Pons (tissue), 1 donor: ENCODE data around the gene TAS2R60.
"Not testable (repeated sequence)": the region's sequence is repeated elsewhere in the genome, so short reads cannot be mapped to it uniquely, and the experiment has no call there.

Experiments used
- DNase-seq: peaks from one replicate; pipeline ENCODE4 v3.0.0-alpha.2; 2016; ENCODE audit warnings: low spot score

Gene TAS2R60

GRCh38 chr7:143411976-143412708 lies 31.1 kb upstream of the TAS2R60 start:
- no peak for DNase-seq

DNA sequence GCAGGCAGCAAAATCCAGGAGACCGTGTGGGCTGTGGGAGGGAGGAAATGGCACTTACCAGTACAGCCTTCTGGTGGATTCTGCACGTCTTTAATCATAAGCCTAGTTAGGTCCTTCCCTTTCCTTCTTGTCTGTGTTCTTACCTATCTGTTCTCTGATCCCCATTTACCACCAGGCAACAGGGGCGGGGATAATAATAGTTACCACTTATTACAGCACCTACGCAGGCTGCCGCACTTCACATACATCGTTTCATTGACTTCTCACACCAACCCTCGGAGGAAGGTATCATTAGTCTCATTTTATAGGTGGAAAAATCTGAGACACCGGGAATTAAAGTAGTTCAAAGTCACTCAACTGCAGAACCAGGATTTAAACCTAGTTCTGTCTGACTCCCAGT lies 30.1 kb upstream of the TAS2R60 start:
- no peak for DNase-seq

DNA sequence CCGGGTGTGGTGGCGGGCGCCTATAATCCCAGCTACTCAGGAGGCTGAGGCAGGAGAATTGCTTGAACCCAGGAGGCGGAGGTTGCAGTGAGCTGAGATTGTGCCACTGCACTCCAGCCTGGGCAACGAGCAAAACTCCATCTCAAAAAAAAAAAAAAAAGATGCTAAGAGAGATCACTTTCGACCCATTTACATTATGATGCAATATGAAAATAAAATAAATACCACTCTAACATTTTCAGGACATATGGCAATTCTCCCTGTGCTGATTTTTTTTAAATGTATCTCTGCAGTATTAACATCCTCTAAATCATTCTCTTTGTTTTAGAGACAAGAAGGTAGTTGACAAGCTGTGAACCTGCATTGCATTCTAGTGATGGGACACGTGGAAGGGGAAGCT lies 28.0 kb upstream of the TAS2R60 start:
- DNase-seq, result not testable (repeated sequence)

GRCh38 chr7:143415742-143416397 lies 27.4 kb upstream of the TAS2R60 start:
- DNase-seq, result no peak

GRCh38 chr7:143416565-143417149 lies 26.6 kb upstream of the TAS2R60 start:
- DNase-seq, result peak; percentile 68

DNA sequence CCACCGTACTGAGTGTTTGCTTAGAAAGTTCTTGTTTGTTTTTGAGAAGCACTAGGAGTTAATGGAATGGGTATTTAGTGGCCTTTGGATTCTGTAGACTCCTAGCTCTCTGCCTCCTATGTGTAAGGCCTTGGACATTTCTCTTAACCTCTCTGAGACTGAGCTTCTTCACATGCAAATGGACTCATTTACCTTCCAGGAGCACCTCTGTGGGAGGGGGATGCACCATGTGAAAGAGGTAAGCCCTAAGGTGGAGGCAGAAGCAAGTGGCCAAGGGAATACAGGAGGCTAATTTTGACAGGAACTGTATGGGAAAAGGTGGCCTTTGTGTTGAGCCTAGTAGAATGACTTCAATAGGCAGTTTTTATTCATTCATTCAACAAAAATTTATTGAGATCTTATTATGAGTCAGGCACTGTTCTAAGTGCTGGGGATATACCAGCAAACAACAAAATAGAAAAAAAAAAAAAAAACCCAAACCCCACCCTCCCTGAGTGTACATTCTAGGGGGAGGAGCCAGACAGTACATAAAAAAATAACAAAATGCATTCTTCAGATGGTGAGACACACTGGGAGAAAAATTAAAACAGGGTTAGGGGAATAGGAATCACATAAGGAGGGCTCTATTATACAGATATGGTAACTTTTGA lies 25.4 kb upstream of the TAS2R60 start:
- DNase-seq, result no peak

GRCh38 chr7:143418681-143419458 lies 24.4 kb upstream of the TAS2R60 start:
- DNase-seq, result no peak

- DNase-seq, result no peak
These were observed 23.4 kb upstream of the TAS2R60 start for GRCh38 chr7:143419880-143420279.

DNA sequence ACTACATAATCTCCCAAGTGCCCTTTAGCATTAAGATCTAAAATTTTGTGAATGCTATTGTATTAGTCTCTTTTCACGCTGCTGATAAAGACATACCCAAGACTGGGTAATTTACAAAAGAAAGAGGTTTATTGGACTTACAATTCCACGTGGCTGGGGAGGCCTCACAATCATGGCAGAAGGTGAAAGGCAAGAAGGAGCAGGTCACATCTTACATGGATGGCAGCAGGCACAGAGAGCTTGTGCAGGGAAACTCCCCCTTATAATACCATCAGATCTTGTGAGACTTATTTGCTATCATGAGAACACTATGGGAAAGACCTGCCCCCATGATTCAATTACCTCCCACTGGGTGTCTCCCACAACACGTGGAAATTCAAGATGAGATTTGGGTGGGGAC lies 22.6 kb upstream of the TAS2R60 start:
- not testable (repeated sequence) for DNase-seq

GRCh38 chr7:143422033-143422432 lies 21.2 kb upstream of the TAS2R60 start:
- no peak for DNase-seq

GRCh38 chr7:143424476-143424875 lies 18.8 kb upstream of the TAS2R60 start:
- DNase-seq, result not testable (repeated sequence)

GRCh38 chr7:143426479-143427142 lies 16.6 kb upstream of the TAS2R60 start:
- DNase-seq, result no peak

DNA sequence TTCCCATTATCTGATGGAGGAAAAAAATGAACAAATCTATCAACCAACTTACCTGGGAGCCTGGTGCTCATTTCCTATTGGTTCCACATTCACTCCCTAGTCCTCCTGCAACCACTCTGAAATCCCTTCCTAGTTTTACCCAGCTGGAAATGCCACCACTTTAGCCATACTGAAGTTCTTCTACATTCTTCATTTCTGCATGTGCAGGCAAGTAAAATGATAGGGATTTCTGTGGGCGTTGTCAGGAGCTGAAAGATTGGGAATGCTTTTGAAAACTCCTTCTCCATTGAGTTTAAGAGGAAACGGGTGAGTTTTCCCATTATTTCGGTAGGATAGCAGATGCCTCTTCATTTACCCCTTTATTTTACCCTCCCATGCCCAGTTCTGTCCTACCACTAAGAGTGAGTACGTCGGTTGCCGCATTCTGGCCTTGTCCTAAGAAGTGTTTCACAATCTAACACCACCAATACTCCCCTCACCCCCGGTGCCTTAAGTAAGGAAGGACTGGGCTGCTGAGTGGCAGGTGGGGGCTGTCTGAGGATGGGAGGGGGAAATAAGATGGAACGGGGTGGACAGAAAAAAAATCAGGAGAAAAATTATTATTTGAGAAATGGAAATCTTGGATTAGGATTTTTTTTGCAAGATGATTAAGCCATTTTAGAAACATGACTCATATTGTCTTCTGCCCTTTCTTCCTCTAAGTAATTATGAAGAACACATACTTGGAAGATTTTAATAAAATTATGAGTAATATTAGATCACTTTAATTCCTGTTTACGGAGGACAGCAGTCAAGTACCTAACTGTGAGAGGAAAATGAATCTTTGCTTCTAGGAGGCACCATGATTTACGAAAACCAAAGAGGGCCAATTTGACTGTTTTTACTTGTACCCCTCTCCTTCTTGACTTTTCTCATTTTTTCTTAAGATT lies 13.2 kb upstream of the TAS2R60 start:
- no peak for DNase-seq

GRCh38 chr7:143431109-143431508 lies 12.1 kb upstream of the TAS2R60 start:
- DNase-seq, result no peak

- DNase-seq, result no peak
These were observed 9.5 kb upstream of the TAS2R60 start for GRCh38 chr7:143433759-143434158.

DNA sequence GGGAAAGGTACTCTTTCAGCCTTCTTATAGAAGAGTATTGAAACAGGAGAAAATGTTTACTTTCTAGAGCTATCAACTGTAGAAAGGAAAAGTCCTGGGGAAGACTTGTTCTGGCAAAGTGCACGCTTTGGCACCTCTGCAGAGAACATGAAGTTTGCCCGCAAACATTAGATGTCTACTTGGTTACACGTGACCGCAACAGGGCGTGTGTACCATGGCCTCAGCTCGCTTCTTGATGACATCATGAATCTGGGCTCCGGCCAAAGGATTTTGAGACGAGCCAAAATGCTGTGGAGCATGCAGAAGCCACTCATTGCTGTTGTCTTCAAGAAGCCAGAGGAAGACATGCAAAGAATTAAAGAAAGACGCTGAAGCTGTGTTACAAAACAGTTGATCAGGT lies 8.6 kb upstream of the TAS2R60 start:
- DNase-seq, result no peak

DNA sequence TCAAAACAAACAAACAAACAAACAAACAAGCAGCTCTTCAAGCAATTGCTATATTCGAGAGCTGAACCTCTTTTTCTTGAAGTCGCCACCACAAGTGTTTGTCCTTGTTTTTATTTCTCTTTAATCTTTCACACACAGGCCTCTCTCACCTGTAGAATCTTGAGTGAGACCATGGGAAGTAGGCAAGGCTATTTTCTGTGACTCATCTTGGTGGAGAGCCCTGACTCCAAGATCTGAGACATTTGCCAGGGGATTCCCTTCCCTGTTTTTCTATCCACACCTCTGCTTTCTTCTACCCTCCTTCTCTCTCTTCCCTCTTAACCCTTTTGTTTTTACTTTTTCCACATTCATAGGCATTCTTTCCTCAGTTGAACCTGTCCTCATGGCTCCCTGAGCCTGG lies 8.0 kb upstream of the TAS2R60 start:
- DNase-seq, result no peak

GRCh38 chr7:143436325-143436946 lies 6.8 kb upstream of the TAS2R60 start:
- no peak for DNase-seq

DNA sequence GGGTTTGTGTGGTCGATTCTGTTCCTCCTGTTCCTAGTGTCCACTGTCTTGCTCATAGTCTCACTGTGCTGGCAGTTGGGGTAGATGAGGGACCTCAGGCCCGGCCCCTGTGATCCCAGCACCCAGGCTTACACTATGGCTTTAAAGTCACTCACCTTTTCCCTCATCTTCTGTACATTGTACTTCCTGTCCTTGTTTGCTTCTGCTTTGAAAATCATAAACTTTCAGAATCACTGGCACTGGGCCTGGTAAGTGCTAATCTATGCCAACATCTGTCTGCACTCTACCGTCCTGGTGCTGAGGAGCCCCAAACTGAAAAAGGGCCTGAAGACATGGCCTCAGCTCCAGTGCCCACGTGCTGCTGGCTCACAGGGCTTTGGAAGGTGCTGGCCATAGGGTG lies 5.7 kb upstream of the TAS2R60 start:
- no peak for DNase-seq

GRCh38 chr7:143439866-143440265 lies 3.4 kb upstream of the TAS2R60 start:
- no peak for DNase-seq
